ENCODE results near the gene EID2B.

Gene EID2B

GRCh38 chr19:39507715-39508364 is 24.8 kb downstream of the EID2B start (continued):
- TF ChIP-seq PRDM10 (tag by site-specific recombination; IDR thresholded peaks at IDR 0.05) (peak; percentile 91), KLF7 (tag by site-specific recombination; IDR thresholded peaks at IDR 0.05; ENCODE audit: borderline replicate concordance) (0 out of 2 replicates have a peak, but pooled peaks have one; percentile 2), WT1 (tag by site-specific recombination; IDR thresholded peaks at IDR 0.05) (0 out of 2 replicates have a peak, but pooled peaks have one; percentile 7), ZNF274 (IDR thresholded peaks at IDR 0.05; ENCODE audit: low read length) (no peak), ZNF274 (tag by site-specific recombination; IDR thresholded peaks at IDR 0.05; ENCODE audit: borderline replicate concordance) (no peak), ZBTB17 (tag by site-specific recombination; IDR thresholded peaks at IDR 0.05) (no peak), GLI4 (tag by site-specific recombination; IDR thresholded peaks at IDR 0.05) (no peak), ZEB2 (tag by site-specific recombination; IDR thresholded peaks at IDR 0.05) (0 out of 2 replicates have a peak, but pooled peaks have one; percentile 4), ZNF580 (tag by site-specific recombination; IDR thresholded peaks at IDR 0.05) (no peak), GLIS2 (tag by site-specific recombination; IDR thresholded peaks at IDR 0.05) (no peak), ZNF513 (tag by site-specific recombination; IDR thresholded peaks at IDR 0.05) (no peak), ZIC2 (tag by site-specific recombination; IDR thresholded peaks at IDR 0.05) (no peak), ZBTB1 (tag by site-specific recombination; IDR thresholded peaks at IDR 0.05) (no peak), ZNF521 (tag by site-specific recombination; IDR thresholded peaks at IDR 0.05) (no peak), ZNF18 (tag by site-specific recombination; IDR thresholded peaks at IDR 0.05) (no peak), ZBTB8A (tag by site-specific recombination; IDR thresholded peaks at IDR 0.05) (peak; percentile 23; the same call in 1 of the 2 replicates), ZNF223 (tag by site-specific recombination; IDR thresholded peaks at IDR 0.05) (no peak), PATZ1 (tag by site-specific recombination; IDR thresholded peaks at IDR 0.05) (no peak), HOXA7 (CRISPR knock-in tag; IDR thresholded peaks at IDR 0.05; ENCODE audit: borderline replicate concordance) (no peak), ZNF792 (tag by site-specific recombination; IDR thresholded peaks at IDR 0.05) (no peak), ZNF366 (tag by site-specific recombination; conservative IDR thresholded peaks at IDR 0.05) (peak; percentile 43), ZNF280D (tag by site-specific recombination; IDR thresholded peaks at IDR 0.05) (no peak), ZNF112 (tag by site-specific recombination; IDR thresholded peaks at IDR 0.05) (no peak), ZNF433 (tag by site-specific recombination; IDR thresholded peaks at IDR 0.05; ENCODE audit: low read depth) (no peak), ZBTB20 (tag by site-specific recombination; IDR thresholded peaks at IDR 0.05) (peak; percentile 33), ZNF404 (tag by site-specific recombination; IDR thresholded peaks at IDR 0.05) (no peak), ZNF202 (tag by site-specific recombination; IDR thresholded peaks at IDR 0.05; ENCODE audit: borderline replicate concordance) (no peak), ZNF555 (tag by site-specific recombination; conservative IDR thresholded peaks at IDR 0.05) (no peak), ZNF311 (tag by site-specific recombination; IDR thresholded peaks at IDR 0.05; ENCODE audit: borderline replicate concordance) (no peak)
